Keratinocyte (primary cell): ENCODE results near the gene DTX4. TPM values are rescaled to one million over a fixed set of nuclear protein-coding genes. Genes with fewer than 3 reads are reported as not detected.

ENCODE experiments used
- DNase-seq: peaks from one replicate; pipeline ENCODE4 v3.0.0-alpha.2; 2011; ENCODE audit warnings: low read depth, missing footprints, low spot score
- FAIRE-seq: peaks from 2 replicates; lab custom pipeline; 2011; peaks lifted over from hg19 to GRCh38; lab: Jason Lieb, UNC
- H2AFZ ChIP-seq: 2 replicates; pipeline ENCODE4 v1.6.0; 2012; ENCODE audit warnings: low read length, control low read depth, inconsistent platforms; ENCODE audit not compliant: control insufficient read depth
- H3K27ac ChIP-seq: 2 replicates; pipeline ENCODE4 v1.5.1; 2011; ENCODE audit warnings: low read length; ENCODE audit not compliant: control insufficient read depth, insufficient read depth
- H3K27me3 ChIP-seq: 3 replicates; pipeline ENCODE4 v1.6.0; 2011; ENCODE audit warnings: low read length; ENCODE audit not compliant: control insufficient read depth, insufficient read depth; ENCODE audit errors: extremely low read depth
- H3K36me3 ChIP-seq, 2 experiments: 2 replicates in 1 of 2; 3 replicates in 1 of 2; pipeline ENCODE4 v1.5.1; 2011; ENCODE audit warnings: low read length in 2 of 2, mild to moderate bottlenecking in 1 of 2; ENCODE audit not compliant: control insufficient read depth in 2 of 2, insufficient read depth in 2 of 2; ENCODE audit errors: extremely low read depth in 1 of 2
- H3K4me1 ChIP-seq: 3 replicates; pipeline ENCODE4 v1.5.1; 2011; ENCODE audit warnings: low read length; ENCODE audit not compliant: control insufficient read depth, insufficient read depth; ENCODE audit errors: extremely low read depth
- H3K4me2 ChIP-seq: 3 replicates; pipeline ENCODE4 v1.6.0; 2011; ENCODE audit warnings: low read depth, low read length; ENCODE audit not compliant: control insufficient read depth, insufficient read depth; ENCODE audit errors: extremely low read depth
- H3K4me3 ChIP-seq, 3 experiments: fragments of 200-600 bp in 1 of 3; sonication (generic) in 1 of 3; 2 replicates in 2 of 3; 3 replicates in 1 of 3; pipeline ENCODE4 v1.5.1; 2011 to 2016; ENCODE audit warnings: low read length in 3 of 3, mild to moderate bottlenecking in 3 of 3, control low read depth in 2 of 3, inconsistent platforms in 1 of 3, low read depth in 1 of 3, mixed read lengths in 1 of 3, mixed run types in 1 of 3, moderate library complexity in 1 of 3; ENCODE audit not compliant: control insufficient read depth in 2 of 3, insufficient read depth in 2 of 3; ENCODE audit errors: extremely low read depth in 1 of 3
- H3K79me2 ChIP-seq: 2 replicates; pipeline ENCODE4 v1.6.0; 2012; ENCODE audit warnings: low read length; ENCODE audit not compliant: control insufficient read depth, insufficient read depth
- H3K9ac ChIP-seq: 3 replicates; pipeline ENCODE4 v1.6.0; 2011; ENCODE audit warnings: low read length; ENCODE audit not compliant: control insufficient read depth, insufficient read depth; ENCODE audit errors: extremely low read depth
- H3K9me1 ChIP-seq: 3 replicates; pipeline ENCODE4 v1.6.0; 2011; ENCODE audit warnings: low read length; ENCODE audit not compliant: control insufficient read depth, insufficient read depth; ENCODE audit errors: extremely low read depth
- H3K9me3 ChIP-seq: 2 replicates; pipeline ENCODE4 v1.5.1; 2012; ENCODE audit warnings: low read depth, low read length; ENCODE audit not compliant: control insufficient read depth
- H4K20me1 ChIP-seq: 3 replicates; pipeline ENCODE4 v1.6.0; 2011; ENCODE audit warnings: low read length; ENCODE audit not compliant: control insufficient read depth, insufficient read depth; ENCODE audit errors: extremely low read depth
- CTCF ChIP-seq, 3 experiments: IDR thresholded peaks in 1 of 3; conservative IDR thresholded peaks in 1 of 3; optimal IDR thresholded peaks in 1 of 3; 2 replicates in 2 of 3; 3 replicates in 1 of 3; pipeline versions ENCODE3 to v1.5.1; 2011; ENCODE audit warnings: low read length in 3 of 3, mild to moderate bottlenecking in 3 of 3, moderate library complexity in 2 of 3, control low read depth in 1 of 3, inconsistent platforms in 1 of 3; ENCODE audit not compliant: insufficient read depth in 2 of 3; ENCODE audit errors: extremely low read depth in 1 of 3
- EZH2 ChIP-seq: IDR thresholded peaks from one replicate; pipeline ENCODE4 v1.6.1; 2012; ENCODE audit warnings: inconsistent platforms, mild to moderate bottlenecking, low read length, moderate library complexity
- dilution Hi-C: fragments of 300-500 bp; cut with MboI; formaldehyde crosslinking; loops from one replicate; pipeline ENCODE4 v1.7.0; 2020; ENCODE audit warnings: low sequenced_read_pairs; ENCODE audit not compliant: extremely low pct_ligation_motif_present
- polyA plus RNA-seq, 5 experiments: library from polyadenylated mRNA; depleted of rRNA in 3 of 5; stranded (reverse) in 3 of 5; stranded (forward) in 1 of 5; unstranded in 1 of 5; fragments of >200 nt; gene quantifications; 1 replicate in 1 of 5; 2 replicates in 3 of 5; 3 replicates in 1 of 5; pipeline versions ENCODE4 v1.2.1 to v1.2.3, GENCODE V29; 2011 to 2012; ENCODE audit warnings: missing spikeins in 2 of 5, low read depth in 1 of 5, low replicate concordance in 1 of 5

The DTX4 gene
- polyA plus RNA-seq, 1 donor (not counting 4 experiments of a cell fraction or from before 2014, with no cell fraction given) = 1.6 TPM

GRCh38 chr11:59191095-59191494 lies 19.2 kb downstream of the DTX4 start:
- Histone ChIP-seq H3K4me3 (no peak overlapping the region), H3K27ac (no peak overlapping the region), H3K79me2 (no peaks in the 10 kb centered on the region), H4K20me1 (no peaks in the 10 kb centered on the region), H3K4me1 (no peaks in the 10 kb centered on the region), H3K27me3 (no peaks in the 10 kb centered on the region), H3K9ac (no peak overlapping the region), H3K9me3 (no peaks in the 10 kb centered on the region), H2AFZ (no peak overlapping the region), H3K9me1 (no peaks in the 10 kb centered on the region), H3K36me3 (peaks cover 0 to 17% of the 10 kb centered on the region in 2 experiments), H3K4me2 (no peak overlapping the region)
- dilution Hi-C loops = no loop called here
- no peak for FAIRE-seq
- DNase-seq = no peak
- TF ChIP-seq EZH2 (no peak), CTCF (optimal IDR thresholded peaks at IDR 0.05 in 1 of 3, IDR thresholded peaks at IDR 0.05 in 1 of 3, conservative IDR thresholded peaks at IDR 0.05 in 1 of 3; ENCODE audit: extremely low read depth in 1 of 3, insufficient read depth in 2 of 3, low read length in 3 of 3) (no peak)

- Histone ChIP-seq H3K9me3 (no peaks in the 10 kb centered on the region), H3K79me2 (no peaks in the 10 kb centered on the region), H3K27me3 (no peaks in the 10 kb centered on the region), H3K4me1 (no peaks in the 10 kb centered on the region), H3K9ac (no peak overlapping the region), H3K9me1 (no peaks in the 10 kb centered on the region), H3K27ac (no peak overlapping the region), H3K4me3 (no peak overlapping the region), H2AFZ (no peak overlapping the region), H3K36me3 (peaks cover 2 to 16% of the 10 kb centered on the region in 2 experiments), H4K20me1 (no peaks in the 10 kb centered on the region), H3K4me2 (no peak overlapping the region)
- TF ChIP-seq EZH2 = no peak
- no peak for FAIRE-seq
- DNase-seq = no peak
- dilution Hi-C loops = no loop called here
Measured at GRCh38 chr11:59191890-59192289, 20.0 kb downstream of the DTX4 start.

GRCh38 chr11:59192446-59193020 lies 20.6 kb downstream of the DTX4 start:
- no peaks in the 10 kb centered on the region for H4K20me1 ChIP-seq

More at GRCh38 chr11:59192446-59193020, 20.6 kb downstream of the DTX4 start:
- FAIRE-seq = no peak
- Histone ChIP-seq H3K27me3 (no peaks in the 10 kb centered on the region), H3K9ac (no peak overlapping the region), H3K27ac (no peak overlapping the region), H3K9me1 (no peaks in the 10 kb centered on the region), H2AFZ (no peak overlapping the region), H3K4me2 (no peak overlapping the region), H3K9me3 (no peaks in the 10 kb centered on the region), H3K4me1 (no peaks in the 10 kb centered on the region), H3K79me2 (no peaks in the 10 kb centered on the region), H3K4me3 (no peak overlapping the region), H3K36me3 (peaks cover 2 to 16% of the 10 kb centered on the region in 2 experiments)
- dilution Hi-C loops = no loop called here
- TF ChIP-seq CTCF (optimal IDR thresholded peaks at IDR 0.05 in 1 of 3, IDR thresholded peaks at IDR 0.05 in 1 of 3, conservative IDR thresholded peaks at IDR 0.05 in 1 of 3; ENCODE audit: extremely low read depth in 1 of 3, insufficient read depth in 2 of 3, low read length in 3 of 3) (no peak), EZH2 (no peak)
- DNase-seq = no peak
